HepG2 (cell line): ENCODE results near the gene MAP3K14. TPM values are rescaled to one million over a fixed set of nuclear protein-coding genes. Genes with fewer than 3 reads are reported as not detected.

Experiments used
- CHD4 ChIP-seq: fragments of 200-600 bp; sonication (generic); IDR thresholded peaks from 2 replicates; pipeline ENCODE4 v1.7.0; 2017; ENCODE audit warnings: mild to moderate bottlenecking, low read length, borderline replicate concordance
- HDAC6 ChIP-seq: fragments of 200-600 bp; sonication (generic); IDR thresholded peaks from 2 replicates; pipeline ENCODE4 v1.7.0; 2017; ENCODE audit warnings: mild to moderate bottlenecking, antibody characterized with exemption, low read length, low read depth
- HMGA1 ChIP-seq: sonication (generic); formaldehyde crosslinking; conservative IDR thresholded peaks from 2 replicates; pipeline ENCODE4 v1.4.0; 2020; ENCODE audit warnings: missing genetic modification reagents
- HNRNPL ChIP-seq: fragments of 200-400 bp; formaldehyde crosslinking; IDR thresholded peaks from 2 replicates; pipeline ENCODE4 v1.6.1; 2017; ENCODE audit warnings: mild to moderate bottlenecking, low read depth, low read length
- HOXA3 ChIP-seq: sonication (generic); formaldehyde crosslinking; IDR thresholded peaks from 2 replicates; pipeline ENCODE4 v1.5.0; 2020; ENCODE audit warnings: missing genetic modification reagents
- ISX ChIP-seq: sonication (generic); formaldehyde crosslinking; conservative IDR thresholded peaks from 2 replicates; pipeline ENCODE4 v1.5.0; 2020; ENCODE audit warnings: missing genetic modification reagents
- JARID2 ChIP-seq: sonication (generic); formaldehyde crosslinking; IDR thresholded peaks from 2 replicates; pipeline ENCODE4 v1.8.1; 2023; ENCODE audit warnings: missing genetic modification reagents, inconsistent platforms; ENCODE audit not compliant: insufficient replicate concordance
- NR3C1 ChIP-seq: sonication (generic); formaldehyde crosslinking; IDR thresholded peaks from 2 replicates; pipeline ENCODE4 v1.4.0; 2020; ENCODE audit warnings: missing genetic modification reagents
- PAX8 ChIP-seq: sonication (generic); formaldehyde crosslinking; IDR thresholded peaks from 2 replicates; pipeline ENCODE4 v1.8.0; 2022; ENCODE audit warnings: mild to moderate bottlenecking, missing genetic modification reagents, borderline replicate concordance
- PHB2 ChIP-seq: fragments of 450-650 bp; IDR thresholded peaks from 2 replicates; pipeline ENCODE4 v1.6.1; 2018; ENCODE audit not compliant: partially characterized antibody
- REL ChIP-seq: sonication (generic); formaldehyde crosslinking; conservative IDR thresholded peaks from 2 replicates; pipeline ENCODE4 v1.8.0; 2022; ENCODE audit warnings: mild to moderate bottlenecking, missing genetic modification reagents, moderate library complexity
- RXRB ChIP-seq: IDR thresholded peaks from 2 replicates; pipeline ENCODE4 v1.6.1; 2016; ENCODE audit warnings: borderline replicate concordance, missing genetic modification reagents, missing compliant biosample characterization
- SMAD9 ChIP-seq: sonication (generic); formaldehyde crosslinking; IDR thresholded peaks from 2 replicates; pipeline ENCODE4 v1.5.1; 2020; ENCODE audit warnings: mild to moderate bottlenecking, missing genetic modification reagents
- SP1 ChIP-seq, 2 experiments: fragments of 450-650 bp in 1 of 2; sonication (generic) in 1 of 2; formaldehyde crosslinking in 1 of 2; IDR thresholded peaks; 2 replicates each; pipeline versions ENCODE4 v1.4.0 to v1.6.1; 2016 to 2020; ENCODE audit warnings: missing genetic modification reagents in 1 of 2
- ZNF101 ChIP-seq: sonication (generic); formaldehyde crosslinking; IDR thresholded peaks from 2 replicates; pipeline ENCODE4 v1.4.0; 2020; ENCODE audit warnings: mild to moderate bottlenecking, low read depth, missing genetic modification reagents, borderline replicate concordance
- ZNF121 ChIP-seq: sonication (generic); formaldehyde crosslinking; IDR thresholded peaks from 2 replicates; pipeline ENCODE4 v1.5.0; 2020; ENCODE audit warnings: mild to moderate bottlenecking, missing genetic modification reagents
- ZNF207 ChIP-seq: fragments of 450-650 bp; IDR thresholded peaks from 2 replicates; pipeline ENCODE4 v1.6.1; 2016; ENCODE audit warnings: antibody characterized with exemption, borderline replicate concordance
- ZNF441 ChIP-seq: sonication (generic); formaldehyde crosslinking; IDR thresholded peaks from 2 replicates; pipeline ENCODE4 v1.7.0; 2021; ENCODE audit warnings: missing genetic modification reagents, borderline replicate concordance
- ZNF652 ChIP-seq: IDR thresholded peaks from 2 replicates; pipeline ENCODE4 v1.6.1; 2016; ENCODE audit warnings: low read depth, borderline replicate concordance
- ZNF678 ChIP-seq: sonication (generic); formaldehyde crosslinking; IDR thresholded peaks from 2 replicates; pipeline ENCODE4 v1.4.0; 2020; ENCODE audit warnings: mild to moderate bottlenecking, missing genetic modification reagents
- ZNF773 ChIP-seq: sonication (generic); formaldehyde crosslinking; IDR thresholded peaks from 2 replicates; pipeline ENCODE4 v1.4.0; 2020; ENCODE audit warnings: missing genetic modification reagents, borderline replicate concordance
- ZSCAN20 ChIP-seq: sonication (generic); formaldehyde crosslinking; IDR thresholded peaks from 2 replicates; pipeline ENCODE4 v1.4.0; 2020; ENCODE audit warnings: missing genetic modification reagents, mild to moderate bottlenecking, borderline replicate concordance
- polyA plus RNA-seq, 8 experiments: library from polyadenylated mRNA; depleted of rRNA in 3 of 8; stranded (reverse) in 7 of 8; unstranded in 1 of 8; fragments of >200 nt; fragmentation: Illumina TruSeq in 4 of 8; extraction: Trizol in 4 of 8; gene quantifications; 2 replicates each; pipeline versions ENCODE4 v1.2.1 to v1.2.3, GENCODE V29; 2011 to 2016; ENCODE audit warnings: low read depth in 4 of 8, missing spikeins in 1 of 8, mixed read lengths in 1 of 8; ENCODE audit not compliant: insufficient read depth in 1 of 8
- total RNA-seq, 5 experiments: library from RNA; depleted of rRNA; stranded (reverse); fragments of >200 nt; fragmentation: Illumina TruSeq; extraction: Trizol; gene quantifications; 2 replicates each; pipeline ENCODE4 v1.2.3, GENCODE V29; 2016; ENCODE audit warnings: low read depth in 1 of 5
- TF ChIP-seq, protein P1 (sequence below): sonication (generic); formaldehyde crosslinking; IDR thresholded peaks from 2 replicates; pipeline ENCODE4 v1.8.0; 2022; ENCODE audit warnings: mild to moderate bottlenecking, missing genetic modification reagents
- TF ChIP-seq, protein P2 (sequence below): sonication (generic); formaldehyde crosslinking; IDR thresholded peaks from 2 replicates; pipeline ENCODE4 v1.4.0; 2020; ENCODE audit warnings: low read depth, missing genetic modification reagents

Gene MAP3K14
- total and polyA plus RNA-seq, 2 of the 13 experiments (the other 11 are each of a cell fraction or from before 2014, with no cell fraction given): 2.6 TPM

DNA sequence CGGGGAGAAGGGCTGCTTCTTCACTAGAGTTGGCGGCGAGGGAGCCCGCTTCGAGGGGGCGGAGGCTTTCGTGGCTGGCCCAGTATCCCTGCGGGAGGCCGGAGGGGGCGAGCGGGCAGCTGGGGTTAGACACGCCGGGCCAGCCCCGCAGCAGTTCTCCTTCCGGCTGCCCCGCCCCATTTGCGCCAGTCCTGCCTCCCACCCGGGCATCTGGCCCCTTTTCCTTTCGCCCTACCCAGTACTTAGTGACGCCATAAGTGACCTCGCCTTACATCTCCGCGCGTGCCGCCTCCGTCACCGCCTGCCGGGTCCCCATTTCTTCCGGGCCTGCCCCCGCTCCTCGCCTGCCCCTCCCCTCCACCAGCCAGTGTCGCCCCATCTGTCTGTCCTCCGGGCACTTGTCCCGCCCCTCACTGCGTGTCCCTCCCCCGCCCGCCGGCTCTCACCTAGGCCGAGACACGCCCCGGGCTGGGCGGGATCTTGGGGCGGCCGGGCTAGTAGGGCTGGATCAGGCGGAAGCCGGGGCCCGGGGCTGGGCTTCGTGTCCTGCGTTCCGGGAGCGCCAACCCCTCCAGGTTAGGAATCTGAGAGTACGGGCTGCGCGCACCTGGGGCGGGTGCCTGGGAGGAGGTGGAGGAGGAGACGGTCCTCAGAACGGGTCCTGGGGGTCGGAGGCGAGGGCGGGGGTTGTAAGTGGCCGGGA, 69.2 kb downstream of the MAP3K14 start (continued):
- no peak for TF ChIP-seq PAX8 (CRISPR knock-in tag)
- TF ChIP-seq CHD4: no peak
- no peak for TF ChIP-seq SMAD9 (CRISPR knock-in tag)
- 0 out of 2 replicates have a peak, but pooled peaks have one; percentile 24 for TF ChIP-seq ZNF121 (CRISPR knock-in tag)
- no peak for TF ChIP-seq ZNF441 (CRISPR knock-in tag)
- no peak for TF ChIP-seq PHB2
- peak; percentile 33 for TF ChIP-seq RXRB (CRISPR knock-in tag)
- no peak for TF ChIP-seq JARID2
- TF ChIP-seq, protein P1, sequence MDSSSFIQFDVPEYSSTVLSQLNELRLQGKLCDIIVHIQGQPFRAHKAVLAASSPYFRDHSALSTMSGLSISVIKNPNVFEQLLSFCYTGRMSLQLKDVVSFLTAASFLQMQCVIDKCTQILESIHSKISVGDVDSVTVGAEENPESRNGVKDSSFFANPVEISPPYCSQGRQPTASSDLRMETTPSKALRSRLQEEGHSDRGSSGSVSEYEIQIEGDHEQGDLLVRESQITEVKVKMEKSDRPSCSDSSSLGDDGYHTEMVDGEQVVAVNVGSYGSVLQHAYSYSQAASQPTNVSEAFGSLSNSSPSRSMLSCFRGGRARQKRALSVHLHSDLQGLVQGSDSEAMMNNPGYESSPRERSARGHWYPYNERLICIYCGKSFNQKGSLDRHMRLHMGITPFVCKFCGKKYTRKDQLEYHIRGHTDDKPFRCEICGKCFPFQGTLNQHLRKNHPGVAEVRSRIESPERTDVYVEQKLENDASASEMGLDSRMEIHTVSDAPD (CRISPR knock-in tag): peak; percentile 53; the same call in 1 of the 2 replicates
- no peak for TF ChIP-seq ZNF773 (CRISPR knock-in tag)
- no peak for TF ChIP-seq HDAC6
- no peak; the same call in 1 of the 2 replicates for TF ChIP-seq ZNF678 (CRISPR knock-in tag)
- TF ChIP-seq ZNF207: no peak
- TF ChIP-seq ZNF101 (CRISPR knock-in tag): no peak
- peak; percentile 40; the same call in 1 of the 2 replicates for TF ChIP-seq HNRNPL
- no peak for TF ChIP-seq SP1 (IDR thresholded peaks at IDR 0.05)
- peak; percentile 76 for TF ChIP-seq SP1 (CRISPR knock-in tag; IDR thresholded peaks at IDR 0.05)
- TF ChIP-seq ZNF652 (CRISPR knock-in tag): no peak
- TF ChIP-seq REL: no peak
- no peak for TF ChIP-seq NR3C1 (CRISPR knock-in tag)
- TF ChIP-seq ISX (CRISPR knock-in tag): 0 out of 2 replicates have a peak, but pooled peaks have one; percentile 36
- TF ChIP-seq, protein P2, sequence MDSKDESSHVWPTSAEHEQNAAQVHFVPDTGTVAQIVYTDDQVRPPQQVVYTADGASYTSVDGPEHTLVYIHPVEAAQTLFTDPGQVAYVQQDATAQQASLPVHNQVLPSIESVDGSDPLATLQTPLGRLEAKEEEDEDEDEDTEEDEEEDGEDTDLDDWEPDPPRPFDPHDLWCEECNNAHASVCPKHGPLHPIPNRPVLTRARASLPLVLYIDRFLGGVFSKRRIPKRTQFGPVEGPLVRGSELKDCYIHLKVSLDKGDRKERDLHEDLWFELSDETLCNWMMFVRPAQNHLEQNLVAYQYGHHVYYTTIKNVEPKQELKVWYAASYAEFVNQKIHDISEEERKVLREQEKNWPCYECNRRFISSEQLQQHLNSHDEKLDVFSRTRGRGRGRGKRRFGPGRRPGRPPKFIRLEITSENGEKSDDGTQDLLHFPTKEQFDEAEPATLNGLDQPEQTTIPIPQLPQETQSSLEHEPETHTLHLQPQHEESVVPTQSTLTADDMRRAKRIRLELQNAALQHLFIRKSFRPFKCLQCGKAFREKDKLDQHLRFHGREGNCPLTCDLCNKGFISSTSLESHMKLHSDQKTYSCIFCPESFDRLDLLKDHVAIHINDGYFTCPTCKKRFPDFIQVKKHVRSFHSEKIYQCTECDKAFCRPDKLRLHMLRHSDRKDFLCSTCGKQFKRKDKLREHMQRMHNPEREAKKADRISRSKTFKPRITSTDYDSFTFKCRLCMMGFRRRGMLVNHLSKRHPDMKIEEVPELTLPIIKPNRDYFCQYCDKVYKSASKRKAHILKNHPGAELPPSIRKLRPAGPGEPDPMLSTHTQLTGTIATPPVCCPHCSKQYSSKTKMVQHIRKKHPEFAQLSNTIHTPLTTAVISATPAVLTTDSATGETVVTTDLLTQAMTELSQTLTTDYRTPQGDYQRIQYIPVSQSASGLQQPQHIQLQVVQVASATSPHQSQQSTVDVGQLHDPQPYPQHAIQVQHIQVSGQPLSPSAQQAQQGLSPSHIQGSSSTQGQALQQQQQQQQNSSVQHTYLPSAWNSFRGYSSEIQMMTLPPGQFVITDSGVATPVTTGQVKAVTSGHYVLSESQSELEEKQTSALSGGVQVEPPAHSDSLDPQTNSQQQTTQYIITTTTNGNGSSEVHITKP (CRISPR knock-in tag): no peak; the same call in 1 of the 2 replicates
- TF ChIP-seq HMGA1 (CRISPR knock-in tag): no peak
- TF ChIP-seq ZSCAN20 (CRISPR knock-in tag): no peak
- TF ChIP-seq HOXA3 (CRISPR knock-in tag): peak; percentile 99
